Suppressor macrophage treated with lipopolysaccharide for 1 hour (primary cell): Measurements from ENCODE around the gene AIMP1.
A peak's percentile ranks its signal among the peaks of the same experiment; 100 is the strongest.
"Not testable (repeated sequence)": the region's sequence is repeated elsewhere in the genome, so short reads cannot be mapped to it uniquely, and the experiment has no call there.

Experiments
- DNase-seq, 3 donors: peaks; one replicate each; pipeline ENCODE4 v3.0.0-alpha.2; 2020 to 2022

Gene AIMP1

DNA sequence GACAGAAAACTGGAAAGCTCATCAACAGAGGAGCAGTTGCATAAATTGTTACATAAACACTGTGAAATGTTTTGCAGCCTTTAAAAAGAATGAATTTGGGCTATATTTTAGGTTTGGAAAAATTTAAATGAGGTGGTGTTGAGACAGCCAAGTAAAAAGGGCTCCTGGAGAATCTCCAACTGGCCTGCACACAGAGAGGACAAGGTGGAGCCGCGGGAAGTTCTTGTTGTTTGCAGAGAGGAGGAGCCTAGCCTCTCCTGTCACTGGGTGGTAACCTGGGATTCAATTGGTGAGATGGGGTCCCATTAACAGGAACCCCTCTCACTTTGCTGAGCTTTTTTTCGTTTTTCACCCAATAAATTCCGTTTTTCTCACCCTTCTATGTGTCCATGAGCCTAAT is 38.8 kb downstream of the AIMP1 start:
- DNase-seq, result no peak

DNA sequence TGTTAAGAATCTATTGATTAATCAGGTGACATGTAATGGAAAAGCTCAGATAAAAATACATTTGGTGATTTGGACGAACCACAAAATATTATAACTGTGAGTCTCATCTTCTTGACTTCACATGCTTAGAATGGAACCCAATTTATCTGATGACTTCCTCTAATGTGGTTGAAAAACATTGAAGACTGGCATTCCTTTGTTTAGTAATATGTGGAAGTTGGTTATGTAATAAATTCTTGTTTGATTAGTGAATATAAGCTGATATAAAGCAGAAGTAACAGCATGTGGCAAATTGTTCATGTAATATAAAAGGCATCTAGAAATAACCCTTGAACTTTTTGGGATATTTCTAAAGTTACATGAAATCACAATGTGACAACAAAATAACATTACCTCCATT is 42.5 kb downstream of the AIMP1 start:
- DNase-seq, result peak; percentile 3 to 64 (median 47)

GRCh38 chr4:106362086-106362825 is 45.9 kb downstream of the AIMP1 start:
- no peak for DNase-seq

GRCh38 chr4:106364282-106364681 is 47.9 kb downstream of the AIMP1 start:
- DNase-seq, result no peak

DNA sequence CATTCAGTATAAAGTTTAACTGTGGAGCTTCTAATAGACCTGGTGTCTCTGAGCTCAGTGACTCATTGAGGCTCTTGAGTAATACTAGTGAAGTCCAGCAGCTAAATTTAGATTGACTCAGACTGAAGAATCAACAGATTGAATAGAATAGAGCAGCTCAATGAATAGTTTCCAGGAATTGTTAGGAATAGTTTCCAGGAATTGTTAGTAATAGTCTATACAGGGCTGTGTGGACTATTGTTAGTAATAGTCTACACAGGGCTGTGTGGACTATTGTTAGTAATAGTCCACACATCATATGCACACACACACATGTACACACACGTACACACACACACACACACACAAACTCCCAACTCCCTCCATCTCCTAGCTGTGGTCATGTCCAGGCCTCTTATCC is 49.3 kb downstream of the AIMP1 start:
- peak; percentile 64 to 91 (median 90) for DNase-seq

GRCh38 chr4:106366026-106366425 is 49.7 kb downstream of the AIMP1 start:
- peak in 1 of 3 donors; percentile 7 for DNase-seq

DNA sequence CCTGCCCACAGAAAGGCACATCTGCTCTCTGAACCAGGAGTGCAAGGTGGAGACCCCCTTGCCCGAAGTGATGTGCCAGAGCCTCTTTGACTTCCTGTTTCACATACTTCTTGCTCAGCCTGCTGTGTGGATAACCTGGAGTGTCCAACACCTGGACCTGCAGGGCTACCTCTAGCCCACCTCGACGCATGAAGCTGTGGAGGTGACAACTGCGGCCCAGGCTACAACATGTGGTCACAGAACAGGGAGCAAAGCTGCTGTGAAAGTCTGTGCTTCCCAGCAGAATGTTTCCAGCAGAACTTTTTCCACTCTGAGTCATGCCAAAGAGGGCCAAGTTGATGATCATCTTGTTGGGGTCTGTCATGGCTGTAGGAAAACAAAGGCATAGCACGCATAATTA is 50.7 kb downstream of the AIMP1 start:
- DNase-seq, result no peak

DNA sequence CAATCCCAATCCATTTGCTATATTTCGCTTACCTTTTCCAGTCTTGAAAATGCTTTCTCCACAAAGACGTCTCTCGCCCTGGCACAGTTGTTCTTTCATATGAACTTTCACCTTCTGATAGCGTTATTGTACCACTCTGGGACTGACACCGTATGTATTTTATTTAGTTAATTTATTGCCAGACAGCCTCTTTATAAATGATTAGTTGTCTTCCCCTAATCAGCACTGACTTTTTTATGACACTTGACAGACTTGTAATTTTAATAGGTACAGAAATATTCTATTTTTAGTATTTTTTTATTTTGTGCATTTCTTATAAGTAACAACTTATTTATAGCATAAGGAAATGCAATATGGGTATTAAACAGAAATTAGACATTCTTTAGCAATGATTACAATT is 52.3 kb downstream of the AIMP1 start, which contains the start of gene GIMD1:
Gene GIMD1, minus strand, starts transcription at position 101 of the 400 bp plus-strand sequence. CDS start 1,343 bp downstream, outside the sequence.
- DNase-seq, result no peak

DNA sequence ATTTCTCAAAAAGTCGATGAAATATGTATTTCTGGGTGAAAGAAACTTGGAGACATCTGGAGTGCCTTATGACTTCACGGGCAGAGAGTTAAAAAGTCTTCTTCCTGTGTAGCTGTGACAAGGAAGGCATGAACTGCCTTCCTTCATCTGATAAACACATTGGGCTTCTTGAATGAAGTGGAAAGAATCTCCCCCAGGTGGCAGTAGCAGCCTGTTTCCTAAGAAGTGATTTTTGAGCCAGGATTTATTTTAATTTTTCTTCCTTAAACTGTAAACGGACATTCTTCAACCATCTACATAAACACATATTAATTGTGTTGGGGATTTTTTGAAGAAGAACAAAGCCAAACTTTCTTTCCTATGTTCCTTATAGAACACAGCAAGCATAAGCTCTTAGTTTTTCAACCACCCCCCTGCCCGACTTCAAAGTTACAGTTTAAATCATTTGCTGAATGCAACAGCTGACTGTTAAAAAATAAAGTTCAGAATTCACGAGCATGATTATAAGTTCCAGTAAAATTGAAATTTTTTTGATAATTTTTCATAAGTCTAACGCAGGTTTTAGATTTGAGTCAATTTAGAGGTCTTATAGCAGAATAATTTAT is 53.2 kb downstream of the AIMP1 start:
- DNase-seq, result peak; percentile 61 to 71 (median 65)

DNA sequence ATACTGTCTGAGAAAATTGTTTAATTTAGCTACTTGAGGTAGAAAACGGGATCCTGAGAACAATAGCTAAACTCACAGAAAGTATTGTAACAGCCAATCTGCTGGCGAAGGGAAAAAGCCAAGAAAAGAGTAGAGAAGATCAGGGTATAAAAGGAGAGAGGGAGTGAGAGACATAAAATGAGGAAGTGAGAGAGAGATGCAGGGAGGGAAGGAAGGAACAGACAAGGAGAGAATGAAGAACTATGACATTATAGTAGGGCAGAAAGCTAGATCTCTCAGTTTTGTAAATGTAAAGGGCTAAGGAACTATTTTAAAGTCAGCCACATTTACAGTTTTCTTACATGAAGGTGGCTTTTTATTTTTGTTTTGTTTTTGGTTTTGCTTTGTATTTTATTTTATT is 53.9 kb downstream of the AIMP1 start:
- DNase-seq, result no peak

DNA sequence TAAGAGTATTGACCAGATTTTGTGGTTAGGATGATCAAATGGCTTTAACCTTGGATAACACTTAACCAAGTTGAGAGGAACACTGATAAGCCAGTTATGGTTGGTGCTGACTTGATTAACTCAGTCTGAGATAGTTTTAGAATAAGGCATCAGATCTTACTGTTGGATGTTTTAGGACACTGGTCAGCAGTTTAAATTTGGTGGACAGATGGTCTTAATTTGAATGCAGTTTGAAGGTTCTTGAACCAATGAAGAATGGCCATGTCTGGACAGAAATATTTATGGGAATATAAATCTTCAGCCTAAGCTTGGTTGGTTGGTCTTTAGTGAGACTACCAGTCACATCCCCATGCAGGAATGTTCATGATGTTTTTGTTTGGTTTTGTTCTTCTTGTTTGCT is 54.8 kb downstream of the AIMP1 start:
- no peak for DNase-seq

DNA sequence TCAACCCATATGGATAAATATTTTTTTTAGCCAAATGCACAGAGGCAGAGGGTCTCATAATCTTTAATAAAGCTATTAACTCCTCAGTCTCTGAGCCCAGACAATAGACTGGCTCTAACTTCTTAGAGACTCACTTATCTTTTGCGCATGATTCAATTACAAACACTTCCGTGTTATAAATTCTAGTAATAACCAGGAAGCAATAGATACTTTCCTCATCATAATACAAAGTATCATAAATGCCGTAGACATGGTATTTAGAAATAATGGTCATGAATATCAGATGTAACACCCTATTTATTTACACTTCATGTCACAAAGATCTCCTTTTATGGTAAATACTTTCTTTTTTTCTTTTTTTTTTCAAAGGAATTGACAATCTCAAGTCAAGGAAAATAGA is 56.7 kb downstream of the AIMP1 start:
- no peak for DNase-seq

DNA sequence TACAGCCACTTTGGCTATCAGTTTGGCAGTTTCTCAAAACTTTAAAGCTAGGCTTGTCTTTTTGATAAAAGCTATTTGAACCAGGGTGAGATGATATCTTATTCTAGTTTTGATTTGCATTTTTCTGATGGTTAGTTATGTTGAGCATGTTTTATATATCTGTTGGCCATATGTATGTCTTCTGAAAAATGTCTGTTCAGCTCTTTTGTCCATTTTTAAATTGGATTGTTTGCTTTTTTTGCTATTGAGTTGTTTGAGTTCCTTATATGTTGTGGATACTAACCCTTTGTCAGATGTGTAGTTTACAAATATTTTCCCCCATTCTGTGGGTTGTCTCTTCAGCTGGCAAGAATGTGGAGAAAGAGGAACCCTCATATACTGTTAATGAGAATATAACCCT is 63.8 kb downstream of the AIMP1 start:
- no peak for DNase-seq

DNA sequence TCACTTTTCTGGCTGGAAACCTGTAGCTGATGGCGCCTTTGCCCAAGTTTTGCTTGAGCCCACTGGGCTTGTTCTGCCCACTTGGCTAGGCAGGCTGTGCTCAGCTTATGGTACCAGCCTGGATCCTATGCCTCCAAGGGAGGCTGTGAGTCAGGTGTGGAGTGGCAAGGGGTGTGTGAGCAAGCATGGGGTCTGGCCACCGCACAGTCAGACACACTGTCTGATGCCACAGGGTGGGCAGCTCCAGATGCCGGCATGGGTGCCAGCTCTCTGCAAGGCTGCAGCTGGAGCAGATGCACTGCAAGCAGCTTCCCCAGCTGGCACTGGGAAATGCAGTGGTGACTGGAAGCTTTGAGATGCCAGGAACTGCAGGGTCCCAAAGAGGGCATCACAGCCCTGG is 68.5 kb downstream of the AIMP1 start:
- no peak for DNase-seq

GRCh38 chr4:106385853-106386393 is 69.6 kb downstream of the AIMP1 start:
- no peak for DNase-seq

GRCh38 chr4:106395582-106395981 is 79.2 kb downstream of the AIMP1 start:
- DNase-seq, result no peak

GRCh38 chr4:106398898-106399297 is 82.5 kb downstream of the AIMP1 start:
- not testable (repeated sequence) for DNase-seq
